Measurements from ENCODE around the gene ADAMTS13.

ADAMTS13 gene

DNA sequence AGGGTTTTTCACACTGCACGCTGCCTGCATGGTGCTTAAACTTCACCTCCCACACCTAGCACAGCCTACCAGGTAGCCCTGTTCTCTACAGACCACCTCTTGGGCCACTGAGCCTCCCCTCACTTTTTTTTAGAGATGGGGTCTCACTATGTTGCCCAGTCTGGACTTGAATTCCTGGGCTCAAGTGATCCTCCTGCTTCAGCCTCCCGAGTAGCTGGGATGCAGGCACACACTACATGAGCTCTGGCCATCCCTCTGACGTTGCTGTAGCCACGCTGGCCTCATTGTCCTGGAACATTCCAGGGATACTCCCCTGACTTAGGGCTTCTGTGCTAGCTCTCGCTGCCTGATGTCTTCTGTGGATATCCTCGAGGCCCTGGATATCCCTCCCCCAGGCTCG is 30.4 kb downstream of the ADAMTS13 start:
- Histone ChIP-seq H3K9me3 (ENCODE audit: control insufficient read depth, low read length) (no peaks in the 10 kb centered on the region), H2AFZ (no peak overlapping the region), H3K4me1 (no peaks in the 10 kb centered on the region), H3K4me2 (ENCODE audit: low read length) (no peak overlapping the region), H3K36me3 (ENCODE audit: control insufficient read depth, insufficient read depth, low read length) (no peaks in the 10 kb centered on the region), H3K27ac (no peak overlapping the region), H3K27me3 (ENCODE audit: control insufficient read depth, insufficient read depth, low read length) (no peaks in the 10 kb centered on the region), H3K9ac (no peak overlapping the region), H3K4me3 (ENCODE audit: low read depth, low read length) (no peak overlapping the region), H3K79me2 (no peaks in the 10 kb centered on the region)
- TF ChIP-seq, protein P1, sequence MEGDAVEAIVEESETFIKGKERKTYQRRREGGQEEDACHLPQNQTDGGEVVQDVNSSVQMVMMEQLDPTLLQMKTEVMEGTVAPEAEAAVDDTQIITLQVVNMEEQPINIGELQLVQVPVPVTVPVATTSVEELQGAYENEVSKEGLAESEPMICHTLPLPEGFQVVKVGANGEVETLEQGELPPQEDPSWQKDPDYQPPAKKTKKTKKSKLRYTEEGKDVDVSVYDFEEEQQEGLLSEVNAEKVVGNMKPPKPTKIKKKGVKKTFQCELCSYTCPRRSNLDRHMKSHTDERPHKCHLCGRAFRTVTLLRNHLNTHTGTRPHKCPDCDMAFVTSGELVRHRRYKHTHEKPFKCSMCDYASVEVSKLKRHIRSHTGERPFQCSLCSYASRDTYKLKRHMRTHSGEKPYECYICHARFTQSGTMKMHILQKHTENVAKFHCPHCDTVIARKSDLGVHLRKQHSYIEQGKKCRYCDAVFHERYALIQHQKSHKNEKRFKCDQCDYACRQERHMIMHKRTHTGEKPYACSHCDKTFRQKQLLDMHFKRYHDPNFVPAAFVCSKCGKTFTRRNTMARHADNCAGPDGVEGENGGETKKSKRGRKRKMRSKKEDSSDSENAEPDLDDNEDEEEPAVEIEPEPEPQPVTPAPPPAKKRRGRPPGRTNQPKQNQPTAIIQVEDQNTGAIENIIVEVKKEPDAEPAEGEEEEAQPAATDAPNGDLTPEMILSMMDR (IDR thresholded peaks at IDR 0.05): no peak

DNA sequence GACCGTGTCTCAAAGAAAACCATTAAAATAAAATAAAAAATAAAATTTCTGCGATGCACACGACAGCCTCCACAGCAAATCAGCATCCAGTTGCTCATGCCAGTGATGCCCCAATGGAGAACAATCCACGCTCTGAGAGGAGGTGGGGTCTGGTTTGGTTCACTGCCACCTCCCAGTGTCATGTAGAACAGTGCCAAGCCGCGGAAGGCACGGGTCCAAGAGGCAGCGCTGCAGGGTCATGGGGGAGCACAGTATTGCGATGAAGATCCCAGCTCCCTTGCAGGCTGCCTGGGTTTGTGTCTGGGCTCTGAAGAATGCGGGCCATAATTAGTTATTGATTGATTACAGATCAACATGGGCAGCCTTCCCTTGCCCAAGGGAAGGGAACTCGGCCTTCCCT is 31.5 kb downstream of the ADAMTS13 start:
- no peaks in the 10 kb centered on the region for H3K79me2 ChIP-seq
- H3K9me3 ChIP-seq (ENCODE audit: control insufficient read depth, low read length): no peaks in the 10 kb centered on the region
- H2AFZ ChIP-seq: no peak overlapping the region
- H3K4me2 ChIP-seq (ENCODE audit: low read length): no peak overlapping the region
- H3K4me3 ChIP-seq (ENCODE audit: low read depth, low read length): no peak overlapping the region
- H3K36me3 ChIP-seq (ENCODE audit: control insufficient read depth, insufficient read depth, low read length): no peaks in the 10 kb centered on the region
- H3K9ac ChIP-seq: no peak overlapping the region
- H3K4me1 ChIP-seq: no peaks in the 10 kb centered on the region
- H3K27ac ChIP-seq: no peak overlapping the region
- TF ChIP-seq, protein P1 (IDR thresholded peaks at IDR 0.05): no peak
- no peaks in the 10 kb centered on the region for H3K27me3 ChIP-seq (ENCODE audit: control insufficient read depth, insufficient read depth, low read length)

DNA sequence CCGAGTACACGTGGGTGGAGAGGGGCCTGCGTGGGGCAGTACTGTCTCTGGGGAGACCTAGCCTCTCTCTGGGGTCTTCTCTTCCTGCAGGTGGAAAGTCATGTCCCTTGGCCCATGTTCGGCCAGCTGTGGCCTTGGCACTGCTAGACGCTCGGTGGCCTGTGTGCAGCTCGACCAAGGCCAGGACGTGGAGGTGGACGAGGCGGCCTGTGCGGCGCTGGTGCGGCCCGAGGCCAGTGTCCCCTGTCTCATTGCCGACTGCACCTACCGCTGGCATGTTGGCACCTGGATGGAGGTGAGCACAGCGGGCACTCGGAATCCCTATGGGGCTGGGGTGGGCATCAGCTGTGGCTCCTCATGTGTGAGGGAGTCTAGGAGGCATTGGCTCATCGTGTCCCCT is 32.2 kb downstream of the ADAMTS13 start:
- no peak overlapping the region for H2AFZ ChIP-seq
- no peaks in the 10 kb centered on the region for H3K4me1 ChIP-seq
- no peak overlapping the region for H3K9ac ChIP-seq
- H3K27me3 ChIP-seq (ENCODE audit: control insufficient read depth, insufficient read depth, low read length): no peaks in the 10 kb centered on the region
- no peak overlapping the region for H3K27ac ChIP-seq
- H3K9me3 ChIP-seq (ENCODE audit: control insufficient read depth, low read length): no peaks in the 10 kb centered on the region
- H3K79me2 ChIP-seq: no peaks in the 10 kb centered on the region
- TF ChIP-seq, protein P1 (IDR thresholded peaks at IDR 0.05): no peak
- no peaks in the 10 kb centered on the region for H3K36me3 ChIP-seq (ENCODE audit: control insufficient read depth, insufficient read depth, low read length)
- H3K4me2 ChIP-seq (ENCODE audit: low read length): no peak overlapping the region
- H3K4me3 ChIP-seq (ENCODE audit: low read depth, low read length): no peak overlapping the region

DNA sequence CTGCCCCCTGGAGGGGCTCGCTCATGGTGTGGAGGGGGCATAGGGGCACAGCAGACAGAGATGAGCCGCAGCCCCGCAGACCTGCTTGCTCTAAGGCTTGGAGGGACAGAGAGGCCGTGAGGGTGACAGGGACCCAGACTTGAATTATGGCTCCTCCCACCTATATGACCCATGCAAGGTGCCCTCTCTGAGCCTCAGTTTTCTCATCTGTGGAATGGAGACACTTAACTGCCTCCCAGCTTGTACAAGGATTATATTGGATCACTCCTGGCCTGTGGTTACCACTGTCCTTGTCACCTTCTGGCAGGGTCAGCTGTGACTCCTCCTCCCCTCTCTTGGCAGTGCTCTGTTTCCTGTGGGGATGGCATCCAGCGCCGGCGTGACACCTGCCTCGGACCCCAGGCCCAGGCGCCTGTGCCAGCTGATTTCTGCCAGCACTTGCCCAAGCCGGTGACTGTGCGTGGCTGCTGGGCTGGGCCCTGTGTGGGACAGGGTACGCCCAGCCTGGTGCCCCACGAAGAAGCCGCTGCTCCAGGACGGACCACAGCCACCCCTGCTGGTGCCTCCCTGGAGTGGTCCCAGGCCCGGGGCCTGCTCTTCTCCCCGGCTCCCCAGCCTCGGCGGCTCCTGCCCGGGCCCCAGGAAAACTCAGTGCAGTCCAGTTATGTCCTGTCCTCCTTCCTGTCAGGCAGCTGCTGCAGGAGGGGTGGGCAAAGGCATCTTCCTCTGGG is 32.9 kb downstream of the ADAMTS13 start:
- Histone ChIP-seq H3K9ac (no peak overlapping the region), H3K4me1 (no peaks in the 10 kb centered on the region), H3K79me2 (no peaks in the 10 kb centered on the region), H3K9me3 (ENCODE audit: control insufficient read depth, low read length) (no peaks in the 10 kb centered on the region), H3K4me2 (ENCODE audit: low read length) (no peak overlapping the region), H3K27ac (no peak overlapping the region), H3K36me3 (ENCODE audit: control insufficient read depth, insufficient read depth, low read length) (no peaks in the 10 kb centered on the region), H3K27me3 (ENCODE audit: control insufficient read depth, insufficient read depth, low read length) (no peaks in the 10 kb centered on the region), H2AFZ (no peak overlapping the region), H3K4me3 (ENCODE audit: low read depth, low read length) (no peak overlapping the region)
- TF ChIP-seq, protein P1 (IDR thresholded peaks at IDR 0.05): no peak

DNA sequence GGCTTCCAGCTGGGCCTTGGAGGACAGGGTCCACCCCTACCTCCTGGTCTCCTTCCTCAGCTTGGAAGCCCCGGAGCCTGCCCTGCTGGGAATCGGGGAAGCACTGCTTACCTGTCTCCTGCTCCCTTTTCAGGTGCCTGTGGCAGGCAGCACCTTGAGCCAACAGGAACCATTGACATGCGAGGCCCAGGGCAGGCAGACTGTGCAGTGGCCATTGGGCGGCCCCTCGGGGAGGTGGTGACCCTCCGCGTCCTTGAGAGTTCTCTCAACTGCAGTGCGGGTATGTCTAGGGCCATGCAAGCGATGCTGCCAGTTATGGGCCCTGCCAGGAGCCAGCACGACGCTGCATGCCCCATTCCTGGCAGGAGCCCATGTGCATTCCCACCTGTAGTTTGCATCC is 33.8 kb downstream of the ADAMTS13 start:
- Histone ChIP-seq H3K4me2 (ENCODE audit: low read length) (no peak overlapping the region), H3K4me1 (peaks cover under 1% of the 10 kb centered on the region), H3K27ac (no peak overlapping the region), H2AFZ (no peak overlapping the region), H3K27me3 (ENCODE audit: control insufficient read depth, insufficient read depth, low read length) (no peaks in the 10 kb centered on the region), H3K79me2 (no peaks in the 10 kb centered on the region), H3K9me3 (ENCODE audit: control insufficient read depth, low read length) (no peaks in the 10 kb centered on the region), H3K9ac (no peak overlapping the region), H3K36me3 (ENCODE audit: control insufficient read depth, insufficient read depth, low read length) (no peaks in the 10 kb centered on the region), H3K4me3 (ENCODE audit: low read depth, low read length) (no peak overlapping the region)
- TF ChIP-seq, protein P1 (IDR thresholded peaks at IDR 0.05): no peak

Measured in parathyroid adenoma (tissue), 2 donors.